ENCODE data around the gene PROSER2. TPM values are rescaled to one million over a fixed set of nuclear protein-coding genes. Genes with fewer than 3 reads are reported as not detected.

PROSER2 gene
- polyA plus RNA-seq, 3 donors: 1.2 to 2.2 (median 2.0) TPM

DNA sequence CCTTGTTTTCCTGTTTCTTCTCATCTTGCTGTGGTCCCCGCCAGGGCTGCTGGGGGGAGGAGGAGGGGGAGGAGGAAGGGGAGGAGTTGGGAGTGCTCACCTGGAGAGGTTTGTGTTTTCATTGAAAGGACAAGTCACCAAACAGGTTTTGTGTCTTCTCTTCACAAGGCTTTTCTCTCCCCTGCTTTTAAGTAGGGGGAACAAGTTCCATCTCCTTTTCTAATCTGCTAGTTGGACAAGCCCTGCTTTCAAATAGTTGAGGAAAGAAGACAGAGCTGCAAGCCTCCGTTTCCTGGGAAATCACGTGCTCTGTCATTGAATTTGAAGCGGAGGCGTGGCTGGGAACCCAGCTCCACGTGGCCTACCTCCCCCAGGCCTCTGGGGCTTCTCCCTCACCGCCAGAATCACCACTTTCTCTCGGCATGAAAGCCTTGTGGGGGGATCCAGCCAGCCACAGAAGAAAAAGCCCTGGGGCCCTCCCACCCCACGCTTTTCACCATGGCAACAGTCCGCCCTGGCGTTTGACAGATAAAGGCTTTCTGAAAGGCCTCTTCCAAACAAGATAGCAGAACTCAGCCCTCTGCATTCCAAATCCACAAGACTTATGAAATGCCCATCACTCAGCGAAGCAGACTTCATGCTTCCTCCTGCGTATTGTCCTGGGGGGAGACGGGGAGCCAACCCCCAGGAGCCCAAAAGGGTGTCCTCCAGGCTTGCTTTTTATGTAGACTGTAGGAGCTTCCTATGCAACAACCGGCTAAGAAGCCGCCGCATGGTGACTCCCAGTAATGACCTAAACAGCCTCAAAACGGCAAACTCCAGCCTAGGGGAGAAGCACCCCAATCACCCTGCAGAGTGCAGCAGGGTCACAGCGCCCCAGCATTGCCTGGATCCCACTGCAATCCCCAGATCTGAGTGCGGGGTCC is 51.7 kb downstream of the PROSER2 start:
- peaks cover 11% of the 10 kb centered on the region for H3K4me1 Mint-ChIP-seq

More for the DNA sequence above, 51.7 kb downstream of the PROSER2 start:
- Histone ChIP-seq H4K20me1 (ENCODE audit: insufficient read depth, low read length) (no peaks in the 10 kb centered on the region), H2AFZ (ENCODE audit: insufficient read depth, low read depth, low read length, poor library complexity, severe bottlenecking) (peak overlapping the region; percentile 36), H3K9ac (ENCODE audit: insufficient read depth, low read length, poor library complexity, severe bottlenecking) (no peak overlapping the region), H3K36me3 (replicated peaks in 1 of 2; ENCODE audit: control insufficient read depth in 1 of 2, insufficient read depth in 2 of 2, low read length in 2 of 2) (no peaks in the 10 kb centered on the region), H3K27ac (ENCODE audit: low read depth in 1 of 2, low read length in 2 of 2) (no peak overlapping the region), H3K4me2 (replicated peaks; ENCODE audit: extremely low read depth, low read length, poor library complexity, severe bottlenecking) (peak overlapping the region; percentile 20), H3K4me3 (replicated peaks in 1 of 3; ENCODE audit: low read depth in 2 of 3, low read length in 3 of 3) (no peak overlapping the region), H3K79me2 (ENCODE audit: insufficient read depth, low read length) (no peaks in the 10 kb centered on the region), H3K4me1 (ENCODE audit: control insufficient read depth in 1 of 2, insufficient read depth in 2 of 2, low read length in 2 of 2) (peaks cover 6 to 9% of the 10 kb centered on the region in 2 donors), H3K27me3 (ENCODE audit: control insufficient read depth in 2 of 2, insufficient read depth in 2 of 2, low read length in 2 of 2) (no peaks in the 10 kb centered on the region), H3K9me3 (replicated peaks in 1 of 2; ENCODE audit: control insufficient read depth in 1 of 2, insufficient read depth in 1 of 2, low read length in 2 of 2) (no peaks in the 10 kb centered on the region)
- TF ChIP-seq, protein P1, sequence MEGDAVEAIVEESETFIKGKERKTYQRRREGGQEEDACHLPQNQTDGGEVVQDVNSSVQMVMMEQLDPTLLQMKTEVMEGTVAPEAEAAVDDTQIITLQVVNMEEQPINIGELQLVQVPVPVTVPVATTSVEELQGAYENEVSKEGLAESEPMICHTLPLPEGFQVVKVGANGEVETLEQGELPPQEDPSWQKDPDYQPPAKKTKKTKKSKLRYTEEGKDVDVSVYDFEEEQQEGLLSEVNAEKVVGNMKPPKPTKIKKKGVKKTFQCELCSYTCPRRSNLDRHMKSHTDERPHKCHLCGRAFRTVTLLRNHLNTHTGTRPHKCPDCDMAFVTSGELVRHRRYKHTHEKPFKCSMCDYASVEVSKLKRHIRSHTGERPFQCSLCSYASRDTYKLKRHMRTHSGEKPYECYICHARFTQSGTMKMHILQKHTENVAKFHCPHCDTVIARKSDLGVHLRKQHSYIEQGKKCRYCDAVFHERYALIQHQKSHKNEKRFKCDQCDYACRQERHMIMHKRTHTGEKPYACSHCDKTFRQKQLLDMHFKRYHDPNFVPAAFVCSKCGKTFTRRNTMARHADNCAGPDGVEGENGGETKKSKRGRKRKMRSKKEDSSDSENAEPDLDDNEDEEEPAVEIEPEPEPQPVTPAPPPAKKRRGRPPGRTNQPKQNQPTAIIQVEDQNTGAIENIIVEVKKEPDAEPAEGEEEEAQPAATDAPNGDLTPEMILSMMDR (IDR thresholded peaks at IDR 0.05): no peak
- Mint-ChIP-seq H3K27ac (peak overlapping the region in 1 of 7 donors; percentile 25), H3K9me3 (peaks cover 0 to 3% (median 0%) of the 10 kb centered on the region in 7 donors), H3K27me3 (ENCODE audit: low read depth in 3 of 3) (peaks cover 0 to 4% (median 0%) of the 10 kb centered on the region in 3 donors), H3K36me3 (peaks cover 0 to 2% of the 10 kb centered on the region in 2 donors), H3K4me3 (peak overlapping the region in 1 of 2 donors; percentile 26)
- WGBS (ENCODE audit: insufficient coverage): 28% methylated on average over 16 of the region's 20 CpGs
- no peak for DNase-seq
- intact Hi-C loops (cut with micrococcal nuclease): no loop called here

All from CD14-positive monocyte (primary cell).